Trophoblast cell (in vitro differentiated cells and primary cell): ENCODE data around the gene GRAP2.

ENCODE experiments used
- DNase-seq, 2 donors: peaks; one replicate each; pipeline ENCODE4 v3.0.0-alpha.2; 2016
- H2AFZ ChIP-seq: 2 replicates; pipeline ENCODE4 v1.6.1; 2013; ENCODE audit warnings: low read length, moderate library complexity, mild to moderate bottlenecking; ENCODE audit not compliant: insufficient read depth, poor library complexity
- H2AK5ac ChIP-seq: 2 replicates; pipeline ENCODE4 v1.6.1; 2013; ENCODE audit warnings: mild to moderate bottlenecking, low read length
- H2BK120ac ChIP-seq: 2 replicates; pipeline ENCODE4 v1.6.1; 2013; ENCODE audit warnings: low read length, mild to moderate bottlenecking, moderate library complexity; ENCODE audit not compliant: insufficient read depth, poor library complexity
- H2BK12ac ChIP-seq: 2 replicates; pipeline ENCODE4 v1.6.1; 2013; ENCODE audit warnings: mild to moderate bottlenecking, low read length, moderate library complexity
- H2BK5ac ChIP-seq: 2 replicates; pipeline ENCODE4 v1.6.1; 2013; ENCODE audit warnings: low read length, low read depth, moderate library complexity, mild to moderate bottlenecking; ENCODE audit not compliant: poor library complexity
- H3K14ac ChIP-seq: 2 replicates; pipeline ENCODE4 v1.6.1; 2013; ENCODE audit warnings: mild to moderate bottlenecking, low read length
- H3K18ac ChIP-seq: 2 replicates; pipeline ENCODE4 v1.6.1; 2013; ENCODE audit warnings: mild to moderate bottlenecking, low read length
- H3K23ac ChIP-seq: 2 replicates; pipeline ENCODE4 v1.6.1; 2013; ENCODE audit warnings: low read length
- H3K27ac ChIP-seq: 2 replicates; pipeline ENCODE4 v1.5.1; 2013; ENCODE audit warnings: low read depth, mild to moderate bottlenecking, inconsistent platforms, low read length, moderate library complexity
- H3K27me3 ChIP-seq: 2 replicates; pipeline ENCODE4 v1.6.1; 2013; ENCODE audit warnings: inconsistent platforms, mild to moderate bottlenecking, low read length, moderate library complexity; ENCODE audit not compliant: insufficient read depth
- H3K36me3 ChIP-seq, 2 experiments: 1 replicate in 1 of 2; 2 replicates in 1 of 2; pipeline ENCODE4 v1.6.1; 2013; ENCODE audit warnings: low read length in 2 of 2, mild to moderate bottlenecking in 2 of 2, moderate library complexity in 1 of 2; ENCODE audit not compliant: insufficient read depth in 2 of 2, control insufficient read depth in 1 of 2
- H3K4ac ChIP-seq: 2 replicates; pipeline ENCODE4 v1.6.1; 2013; ENCODE audit warnings: low read depth, mild to moderate bottlenecking, low read length, moderate library complexity
- H3K4me1 ChIP-seq, 2 experiments: 1 replicate in 1 of 2; 2 replicates in 1 of 2; pipeline ENCODE4 v1.6.1; 2013; ENCODE audit warnings: low read length in 2 of 2, mild to moderate bottlenecking in 2 of 2, moderate library complexity in 1 of 2; ENCODE audit not compliant: insufficient read depth in 2 of 2, control insufficient read depth in 1 of 2
- H3K4me2 ChIP-seq: 2 replicates; pipeline ENCODE4 v1.6.1; 2013; ENCODE audit warnings: inconsistent platforms, mild to moderate bottlenecking, low read length, moderate library complexity
- H3K4me3 ChIP-seq: 2 replicates; pipeline ENCODE4 v1.5.1; 2013; ENCODE audit warnings: mild to moderate bottlenecking, low read depth, low read length, inconsistent platforms
- H3K79me1 ChIP-seq: one replicate; pipeline ENCODE4 v1.6.1; 2013; ENCODE audit warnings: low read length
- H3K79me2 ChIP-seq: 2 replicates; pipeline ENCODE4 v1.6.1; 2013; ENCODE audit warnings: low read length, mild to moderate bottlenecking; ENCODE audit not compliant: control insufficient read depth, insufficient read depth, poor library complexity
- H3K9ac ChIP-seq: 2 replicates; pipeline ENCODE4 v1.6.1; 2013; ENCODE audit warnings: mild to moderate bottlenecking, low read length
- H3K9me3 ChIP-seq: 2 replicates; pipeline ENCODE4 v1.6.1; 2013; ENCODE audit warnings: low read depth, mild to moderate bottlenecking, control low read depth, inconsistent platforms, low read length; ENCODE audit not compliant: insufficient read depth
- H4K12ac ChIP-seq: 2 replicates; pipeline ENCODE4 v1.6.1; 2013; ENCODE audit warnings: low read depth, mild to moderate bottlenecking, low read length, moderate library complexity
- H4K8ac ChIP-seq: 2 replicates; pipeline ENCODE4 v1.6.1; 2013; ENCODE audit warnings: low read depth, mild to moderate bottlenecking, low read length, moderate library complexity
- H4K91ac ChIP-seq: one replicate; pipeline ENCODE4 v1.6.1; 2013; ENCODE audit warnings: low read depth, mild to moderate bottlenecking, low read length, moderate library complexity
- whole genome bisulfite sequencing: extraction: QIAGEN DNeasy Blood & Tissue Kit; methylation state at CpG from one replicate; pipeline ENCODE4 v1.1.7; 2013; ENCODE audit warnings: missing lambda C conversion rate; ENCODE audit not compliant: insufficient read length, insufficient coverage; ENCODE audit errors: extremely low coverage; 5-methylcytosine and 5-hydroxymethylcytosine counted together

The GRAP2 gene

GRCh38 chr22:39932918-39933649, 32.2 kb downstream of the GRAP2 start:
- no peak overlapping the region for H3K9ac ChIP-seq
- H4K12ac ChIP-seq, result no peak overlapping the region
- H3K4ac ChIP-seq, result no peak overlapping the region
- no peaks in the 10 kb centered on the region for H3K27me3 ChIP-seq
- H3K4me1 ChIP-seq, result no peaks in the 10 kb centered on the region
- no peaks in the 10 kb centered on the region for H3K79me1 ChIP-seq
- H2BK120ac ChIP-seq, result no peak overlapping the region
- H3K14ac ChIP-seq, result no peak overlapping the region
- H3K18ac ChIP-seq, result no peak overlapping the region
- no peak overlapping the region for H2BK5ac ChIP-seq
- DNase-seq, result peak in 1 of 2 donors; percentile 23
- H3K9me3 ChIP-seq, result no peaks in the 10 kb centered on the region
- no peak overlapping the region for H4K8ac ChIP-seq
- no peak overlapping the region for H3K4me2 ChIP-seq
- no peak overlapping the region for H3K4me3 ChIP-seq
- no peaks in the 10 kb centered on the region for H3K79me2 ChIP-seq
- no peak overlapping the region for H4K91ac ChIP-seq
- WGBS, result no CpG with 5 or more reads among the region's 7 CpGs
- no peak overlapping the region for H3K27ac ChIP-seq
- H2AFZ ChIP-seq, result no peak overlapping the region
- H2AK5ac ChIP-seq, result no peak overlapping the region
- H3K36me3 ChIP-seq, result no peaks in the 10 kb centered on the region
- no peak overlapping the region for H2BK12ac ChIP-seq
- no peak overlapping the region for H3K23ac ChIP-seq

DNA sequence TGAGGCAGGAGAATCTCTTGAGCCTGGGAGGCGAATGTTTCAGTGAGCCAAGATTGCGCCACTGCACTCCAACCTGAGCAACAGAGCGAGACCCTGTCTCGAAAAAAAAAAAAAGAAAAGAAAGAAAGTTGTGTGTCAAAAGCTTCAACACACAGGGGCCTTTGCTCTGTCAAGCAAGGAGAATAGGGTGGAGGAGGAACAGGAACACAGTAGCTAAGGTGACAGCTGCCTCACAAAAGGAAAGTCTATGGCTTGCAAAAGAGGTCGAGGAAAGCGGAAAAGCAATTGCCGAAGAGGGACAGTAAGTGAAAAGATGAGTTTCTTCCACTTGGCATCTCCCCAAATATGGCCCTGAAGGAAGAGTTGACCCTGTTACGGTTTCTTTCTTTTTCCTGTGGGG, 32.9 kb downstream of the GRAP2 start:
- no peak overlapping the region for H4K8ac ChIP-seq
- H3K4me2 ChIP-seq, result no peak overlapping the region
- no peak overlapping the region for H2BK12ac ChIP-seq
- H3K4me3 ChIP-seq, result no peak overlapping the region
- H2BK5ac ChIP-seq, result no peak overlapping the region
- no peaks in the 10 kb centered on the region for H3K9me3 ChIP-seq
- H3K9ac ChIP-seq, result no peak overlapping the region
- no peaks in the 10 kb centered on the region for H3K36me3 ChIP-seq
- no peak overlapping the region for H2BK120ac ChIP-seq
- no peak overlapping the region for H3K14ac ChIP-seq
- no peak overlapping the region for H2AK5ac ChIP-seq
- no peak overlapping the region for H2AFZ ChIP-seq
- no peaks in the 10 kb centered on the region for H3K27me3 ChIP-seq
- no peaks in the 10 kb centered on the region for H3K4me1 ChIP-seq
- H3K4ac ChIP-seq, result no peak overlapping the region
- no peaks in the 10 kb centered on the region for H3K79me1 ChIP-seq
- no peaks in the 10 kb centered on the region for H3K79me2 ChIP-seq
- no peak overlapping the region for H3K23ac ChIP-seq
- WGBS, result no CpG with 5 or more reads among the region's 8 CpGs
- no peak overlapping the region for H4K91ac ChIP-seq
- no peak for DNase-seq
- H3K18ac ChIP-seq, result no peak overlapping the region
- H3K27ac ChIP-seq, result no peak overlapping the region
- H4K12ac ChIP-seq, result no peak overlapping the region

- Histone ChIP-seq H3K14ac (no peak overlapping the region), H3K4ac (no peak overlapping the region), H2BK5ac (no peak overlapping the region), H3K18ac (no peak overlapping the region), H4K8ac (no peak overlapping the region), H2AFZ (no peak overlapping the region), H2BK120ac (no peak overlapping the region), H3K79me2 (no peaks in the 10 kb centered on the region), H3K23ac (no peak overlapping the region), H2BK12ac (no peak overlapping the region), H3K79me1 (no peaks in the 10 kb centered on the region), H3K27ac (no peak overlapping the region), H3K27me3 (no peaks in the 10 kb centered on the region), H3K4me2 (no peak overlapping the region), H3K4me1 (no peaks in the 10 kb centered on the region), H2AK5ac (no peak overlapping the region), H3K9ac (no peak overlapping the region), H3K9me3 (no peaks in the 10 kb centered on the region), H4K91ac (no peak overlapping the region), H3K4me3 (no peak overlapping the region), H4K12ac (no peak overlapping the region), H3K36me3 (no peaks in the 10 kb centered on the region)
- no peak for DNase-seq
- WGBS, result no CpG with 5 or more reads among the region's 4 CpGs
Observed at GRCh38 chr22:39935116-39935515, 34.2 kb downstream of the GRAP2 start.

DNA sequence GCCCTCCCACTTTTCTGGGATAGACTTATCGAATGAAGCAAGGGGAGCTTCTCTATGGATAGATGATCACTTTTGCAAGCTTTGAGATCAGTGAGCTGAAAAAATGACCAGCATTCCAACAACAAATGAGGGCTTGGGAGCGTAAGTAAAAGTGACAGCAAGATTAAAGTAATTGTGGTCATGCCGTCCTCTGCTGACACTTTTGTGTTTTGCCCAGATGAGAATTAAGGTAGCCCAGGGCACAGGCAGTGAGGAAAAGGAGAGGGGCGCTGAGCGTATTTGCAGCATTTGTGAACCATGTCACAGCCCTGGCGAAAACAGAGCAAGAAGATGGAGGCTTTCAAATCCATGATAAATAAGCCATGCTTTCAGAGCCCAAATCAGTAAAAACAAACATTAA, 34.7 kb downstream of the GRAP2 start:
- Histone ChIP-seq H3K4me2 (no peak overlapping the region), H3K4me1 (no peaks in the 10 kb centered on the region), H2BK5ac (no peak overlapping the region), H3K36me3 (no peaks in the 10 kb centered on the region), H2AFZ (no peak overlapping the region), H3K9me3 (no peaks in the 10 kb centered on the region), H3K18ac (no peak overlapping the region), H3K14ac (no peak overlapping the region), H2AK5ac (no peak overlapping the region), H3K79me1 (no peaks in the 10 kb centered on the region), H2BK12ac (no peak overlapping the region), H3K4me3 (no peak overlapping the region), H3K27ac (no peak overlapping the region), H3K27me3 (no peaks in the 10 kb centered on the region), H4K12ac (no peak overlapping the region), H3K23ac (no peak overlapping the region), H3K9ac (no peak overlapping the region), H2BK120ac (no peak overlapping the region), H4K91ac (no peak overlapping the region), H3K4ac (no peak overlapping the region), H4K8ac (no peak overlapping the region), H3K79me2 (no peaks in the 10 kb centered on the region)
- WGBS, result no CpG with 5 or more reads among the region's 6 CpGs
- no peak for DNase-seq
